Astrocyte of the hippocampus (primary cell): ENCODE measurements around the gene ACOT7.

Source experiments
- DNase-seq: peaks from one replicate; pipeline ENCODE4 v3.0.0; 2011; ENCODE audit warnings: low read depth, low spot score

ACOT7 gene

DNA sequence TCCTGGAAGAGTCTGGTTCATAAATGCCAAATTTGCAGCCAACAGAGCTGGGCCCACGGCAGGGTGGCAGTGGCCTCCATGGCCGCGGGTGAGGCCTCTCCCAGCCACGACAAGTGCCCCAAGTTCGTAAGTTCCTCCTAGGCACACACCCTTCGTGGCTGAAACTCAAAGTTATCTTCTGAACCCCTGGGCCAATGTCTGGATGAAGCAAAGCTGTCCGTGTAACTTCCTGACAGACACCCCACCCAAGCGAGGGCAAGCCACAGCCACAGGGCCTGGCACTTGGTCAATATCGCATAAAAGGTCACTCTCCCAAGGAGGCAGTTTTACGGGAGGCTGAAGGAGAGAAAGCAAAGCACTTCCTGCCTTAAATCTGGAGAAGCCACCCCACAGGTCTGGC, 104.9 kb downstream of the ACOT7 start:
- DNase-seq, result no peak

DNA sequence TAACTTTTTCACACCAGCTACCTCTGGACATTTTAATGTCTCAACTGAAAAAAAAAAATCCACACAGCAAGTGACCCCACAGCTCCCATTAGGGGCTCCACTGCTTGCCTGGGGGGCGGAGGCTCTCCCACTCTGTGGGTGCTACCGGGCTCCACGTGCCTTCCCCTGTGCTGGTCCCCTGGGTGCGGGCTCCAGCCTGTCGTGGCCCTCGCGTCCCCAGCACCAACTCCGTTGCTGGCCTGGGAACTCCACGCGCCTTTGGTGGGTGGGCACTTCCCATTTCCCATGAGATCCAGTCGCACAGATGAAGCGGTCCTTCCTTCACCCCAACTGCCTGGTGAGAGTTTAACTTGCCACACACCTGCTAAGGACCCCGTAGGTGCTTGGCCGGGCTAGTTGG, 105.5 kb downstream of the ACOT7 start:
- no peak for DNase-seq

- DNase-seq, result peak; percentile 76
Measured at GRCh38 chr1:6287431-6287886, 106.1 kb downstream of the ACOT7 start.

DNA sequence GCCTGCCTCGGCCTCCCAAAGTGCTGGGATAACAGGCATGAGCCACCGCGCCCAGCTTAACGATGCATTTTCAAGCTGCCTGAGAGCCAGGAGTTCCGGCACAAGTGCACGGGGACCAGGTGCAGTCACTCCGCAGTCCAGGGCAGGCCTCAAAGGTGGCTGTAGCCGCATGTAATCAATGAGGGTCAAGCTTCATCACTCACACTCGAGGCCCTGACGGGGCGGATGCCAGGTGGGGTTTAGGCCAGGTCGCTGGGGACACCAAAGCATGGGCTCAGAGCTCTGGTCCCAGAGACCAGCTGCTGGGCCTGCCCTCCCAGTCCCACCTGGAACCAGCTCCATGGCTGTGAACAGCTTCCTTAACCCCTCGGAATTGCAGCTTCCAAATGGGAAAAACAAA, 106.5 kb downstream of the ACOT7 start:
- no peak for DNase-seq

GRCh38 chr1:6286266-6286665, 107.3 kb downstream of the ACOT7 start:
- DNase-seq, result no peak

- no peak for DNase-seq
Measured at GRCh38 chr1:6285336-6285735, 108.2 kb downstream of the ACOT7 start.

DNA sequence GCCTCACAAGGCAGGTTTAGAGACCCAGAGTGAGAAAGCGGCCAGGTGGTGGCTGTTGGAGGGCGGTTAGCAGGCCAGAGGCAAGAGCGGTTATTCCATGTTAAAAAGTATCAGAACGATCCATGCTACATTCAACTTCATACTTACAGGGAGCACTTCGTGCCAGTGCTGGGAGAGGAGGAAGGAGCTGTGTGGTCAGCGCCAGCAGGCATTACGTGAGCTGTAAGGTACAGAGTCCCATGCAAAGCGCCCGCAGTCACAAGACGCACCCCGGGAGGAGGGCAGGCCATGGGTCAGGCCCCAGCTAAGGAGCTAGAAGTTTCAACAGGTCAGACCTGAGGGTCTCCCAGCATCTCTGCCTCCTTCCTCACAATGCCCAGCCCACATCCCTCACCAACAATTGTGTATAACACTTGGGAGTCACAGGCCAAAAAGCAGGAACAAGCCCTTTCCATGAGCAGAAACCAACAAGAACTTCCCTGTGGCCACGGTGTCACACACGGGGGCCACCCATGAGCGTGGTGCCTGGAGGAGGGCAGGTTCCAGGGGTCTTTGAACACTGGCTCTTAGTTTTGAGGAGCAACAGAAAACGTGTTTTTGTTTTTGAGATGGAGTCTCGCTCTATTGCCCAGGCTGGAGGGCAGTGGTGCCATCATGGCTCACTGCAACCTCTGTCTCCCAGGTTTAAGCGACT, 110.8 kb downstream of the ACOT7 start:
- DNase-seq, result no peak

GRCh38 chr1:6281511-6282402, 111.8 kb downstream of the ACOT7 start:
- no peak for DNase-seq

- DNase-seq, result peak; percentile 34
Measured at GRCh38 chr1:6280761-6281451, 112.7 kb downstream of the ACOT7 start.

GRCh38 chr1:6279613-6280383, 113.8 kb downstream of the ACOT7 start:
- DNase-seq, result no peak

GRCh38 chr1:6279066-6279465, 114.5 kb downstream of the ACOT7 start:
- no peak for DNase-seq

DNA sequence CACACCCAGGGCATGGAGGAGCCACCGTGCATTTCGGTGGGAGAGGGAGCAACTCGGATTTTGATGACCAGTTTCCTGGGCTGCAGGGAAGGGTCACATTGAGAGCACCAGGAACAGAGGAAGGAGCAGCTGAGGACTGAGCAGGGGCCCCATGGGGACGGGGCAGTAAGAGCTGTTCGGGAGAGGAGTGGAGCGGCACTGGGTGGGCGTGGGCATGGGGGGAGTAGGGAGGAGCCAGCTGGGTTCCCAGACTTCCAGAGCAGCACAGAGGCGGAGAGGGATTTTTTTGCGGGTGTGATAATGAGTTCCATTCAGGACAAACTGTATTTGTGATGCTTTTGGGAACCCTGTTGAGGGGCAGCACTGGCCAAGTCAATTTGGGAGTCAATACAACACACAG, 115.3 kb downstream of the ACOT7 start:
- no peak for DNase-seq

GRCh38 chr1:6276811-6277555, 116.6 kb downstream of the ACOT7 start:
- no peak for DNase-seq

GRCh38 chr1:6275826-6276782, 117.5 kb downstream of the ACOT7 start:
- DNase-seq, result peak; percentile 63

DNA sequence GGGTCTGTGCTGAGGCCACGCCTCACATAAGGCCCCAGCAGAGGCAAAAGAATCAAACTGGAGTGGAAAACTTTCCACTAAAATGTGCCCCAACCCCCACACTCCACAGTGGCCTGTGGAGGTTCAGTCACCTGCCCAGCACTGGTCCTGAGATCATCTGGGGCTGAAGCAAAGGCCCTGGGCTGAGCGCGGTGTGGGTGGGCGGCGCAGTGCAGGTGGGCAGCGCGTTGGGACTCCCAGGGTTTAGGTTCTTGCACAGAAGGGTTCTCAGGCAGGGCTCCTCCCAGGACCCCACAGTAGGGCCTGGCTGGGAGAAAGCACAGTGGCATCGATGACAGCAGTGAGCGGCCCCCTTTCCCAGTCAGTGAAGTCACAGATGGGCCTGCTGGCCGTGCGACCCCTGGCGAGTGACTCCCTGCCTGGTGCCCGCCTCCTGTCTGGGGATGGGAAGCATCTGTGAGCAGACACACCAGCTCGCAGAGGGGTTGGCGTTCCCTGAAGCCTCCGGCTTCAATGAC, 118.9 kb downstream of the ACOT7 start:
- DNase-seq, result no peak

DNA sequence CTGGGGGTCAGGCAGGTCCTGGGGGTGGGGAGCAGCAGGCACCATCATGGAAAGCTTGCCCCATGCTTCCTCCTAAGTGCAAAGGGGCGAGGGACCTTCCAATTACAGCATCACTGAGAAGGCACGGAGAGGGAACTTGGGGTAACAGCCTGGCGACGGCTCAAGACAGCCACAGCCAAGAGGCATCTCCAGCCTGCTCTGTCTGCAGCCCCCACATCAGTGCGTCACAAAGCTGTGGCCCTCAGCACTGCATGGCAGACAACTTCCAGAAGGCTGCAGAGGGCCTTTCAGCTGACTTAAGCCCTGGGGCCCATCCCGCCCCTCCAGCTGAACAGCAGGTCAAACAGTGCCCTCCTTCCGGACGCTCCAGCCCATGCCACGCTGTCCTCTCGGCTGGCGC, 119.5 kb downstream of the ACOT7 start:
- no peak for DNase-seq

- DNase-seq, result peak; percentile 95
Measured at GRCh38 chr1:6273380-6273891, 120.1 kb downstream of the ACOT7 start.

- DNase-seq, result no peak
Measured at GRCh38 chr1:6272868-6273267, 120.7 kb downstream of the ACOT7 start.

GRCh38 chr1:6272452-6272851, 121.1 kb downstream of the ACOT7 start:
- DNase-seq, result peak; percentile 45
